GM19240 (cell line): ENCODE data around the gene RIBC2.
"Not testable (repeated sequence)": the region's sequence is repeated elsewhere in the genome, so short reads cannot be mapped to it uniquely, and the experiment has no call there.

Source experiments
- DNase-seq: peaks from one replicate; pipeline ENCODE4 v3.0.0; 2011; ENCODE audit warnings: low spot score; ENCODE audit not compliant: insufficient read length

Gene RIBC2, protein sequence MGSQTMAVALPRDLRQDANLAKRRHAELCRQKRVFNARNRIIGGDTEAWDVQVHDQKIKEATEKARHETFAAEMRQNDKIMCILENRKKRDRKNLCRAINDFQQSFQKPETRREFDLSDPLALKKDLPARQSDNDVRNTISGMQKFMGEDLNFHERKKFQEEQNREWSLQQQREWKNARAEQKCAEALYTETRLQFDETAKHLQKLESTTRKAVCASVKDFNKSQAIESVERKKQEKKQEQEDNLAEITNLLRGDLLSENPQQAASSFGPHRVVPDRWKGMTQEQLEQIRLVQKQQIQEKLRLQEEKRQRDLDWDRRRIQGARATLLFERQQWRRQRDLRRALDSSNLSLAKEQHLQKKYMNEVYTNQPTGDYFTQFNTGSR

DNA sequence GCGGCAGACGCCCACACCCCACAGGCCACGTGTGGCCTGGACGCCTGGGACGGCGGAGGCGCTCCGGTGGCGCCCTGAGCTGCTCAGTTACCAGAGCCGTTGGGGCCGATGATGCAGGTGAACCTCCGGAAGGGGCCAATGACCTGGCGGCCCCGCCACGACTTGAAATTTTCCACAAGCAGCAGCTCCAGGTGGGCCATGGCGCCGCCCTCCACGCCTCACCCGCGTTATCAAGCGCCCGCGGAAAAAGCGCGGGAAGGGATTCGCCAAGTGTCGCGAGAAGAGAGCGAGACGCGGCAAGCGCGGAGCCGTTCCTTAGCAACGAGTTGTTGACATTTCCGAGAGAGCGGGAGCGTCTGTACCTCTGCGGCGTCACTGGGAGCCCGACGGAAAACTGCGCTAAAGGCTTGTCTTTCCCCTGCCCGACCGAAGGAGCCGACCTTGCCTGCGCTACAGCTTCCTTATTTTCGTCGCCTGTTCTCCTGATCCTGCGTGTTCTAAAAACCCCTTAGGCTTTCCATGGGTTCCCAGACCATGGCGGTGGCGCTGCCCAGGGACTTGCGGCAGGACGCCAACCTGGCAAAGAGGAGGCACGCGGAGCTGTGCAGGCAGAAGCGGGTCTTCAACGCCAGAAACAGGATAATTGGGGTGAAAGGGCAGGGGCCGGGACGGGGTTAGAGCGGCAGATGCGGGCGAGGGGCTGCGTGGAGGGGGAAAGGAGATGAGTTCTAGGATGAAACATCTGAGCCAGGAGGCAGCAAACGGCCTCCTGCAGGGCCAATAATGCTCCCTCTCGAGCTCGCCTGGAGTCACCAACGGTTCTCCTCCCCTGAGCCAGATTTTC lies at the start of gene RIBC2, which contains the start of gene SMC1B:
TSS of gene RIBC2 (plus strand) at position 326 of the 844 bp plus-strand sequence. CDS start at position 520, 194 bp downstream.
TSS of gene SMC1B (minus strand) at position 232 of the 844 bp plus-strand sequence. CDS start at position 200, 32 bp downstream.
- DNase-seq = peak; percentile 59

DNA sequence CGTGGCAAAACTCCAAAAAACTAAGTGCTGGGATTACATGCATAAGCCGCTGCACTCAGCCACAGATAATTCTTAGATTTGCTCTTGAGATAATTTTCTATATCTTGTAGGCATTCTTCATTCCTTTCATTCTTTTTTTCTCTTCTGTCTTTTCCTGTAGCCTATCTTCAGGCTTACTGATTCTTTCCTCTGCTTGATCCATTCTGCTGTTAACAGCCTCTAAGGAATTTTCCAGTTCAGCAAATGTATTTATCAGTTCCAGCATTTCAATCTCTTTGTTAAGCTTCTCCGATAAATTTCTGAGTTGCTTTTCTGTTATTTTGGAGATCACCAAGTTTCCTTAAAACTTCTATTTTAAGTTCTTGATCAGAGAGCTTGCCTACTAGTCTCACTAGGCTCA lies 46.8 kb upstream of the RIBC2 start:
- DNase-seq = no peak

DNA sequence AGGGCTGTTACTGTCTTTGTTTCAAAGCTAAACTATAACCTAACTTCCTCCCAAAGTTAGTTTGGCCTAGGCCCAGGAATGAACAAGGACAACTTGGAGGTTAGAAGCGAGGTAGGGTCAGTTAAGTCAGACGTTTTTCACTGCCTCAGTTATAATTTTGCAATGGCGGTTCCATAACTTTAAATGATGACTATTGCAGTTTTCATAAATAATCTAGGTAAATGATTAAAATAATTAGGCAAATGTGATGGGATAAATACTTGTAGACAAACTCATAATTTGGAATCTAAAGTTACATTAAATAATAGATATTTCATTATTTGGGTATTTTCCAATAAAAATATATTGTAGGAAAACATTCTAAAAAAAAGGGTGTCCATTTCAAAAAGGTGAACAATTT lies 39.9 kb upstream of the RIBC2 start:
- not testable (repeated sequence) for DNase-seq

DNA sequence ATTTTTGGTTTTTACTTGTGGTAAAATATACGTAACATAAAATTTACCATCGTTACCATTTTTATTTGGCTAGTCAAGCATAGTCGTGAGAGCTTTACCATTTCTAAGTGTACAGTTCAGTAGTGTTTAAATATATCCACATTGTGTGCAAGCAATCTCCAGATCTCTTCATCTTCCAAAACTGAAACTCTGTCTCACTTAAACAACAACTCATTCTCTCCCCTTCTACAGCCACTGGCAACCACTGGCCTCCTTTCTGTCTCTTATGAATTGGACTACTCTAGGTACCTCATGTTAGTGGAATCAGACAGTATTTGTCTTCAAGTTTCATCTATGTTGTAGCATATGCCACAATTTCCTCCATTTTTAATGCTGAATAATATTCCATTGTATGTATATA lies 37.5 kb upstream of the RIBC2 start:
- no peak for DNase-seq

DNA sequence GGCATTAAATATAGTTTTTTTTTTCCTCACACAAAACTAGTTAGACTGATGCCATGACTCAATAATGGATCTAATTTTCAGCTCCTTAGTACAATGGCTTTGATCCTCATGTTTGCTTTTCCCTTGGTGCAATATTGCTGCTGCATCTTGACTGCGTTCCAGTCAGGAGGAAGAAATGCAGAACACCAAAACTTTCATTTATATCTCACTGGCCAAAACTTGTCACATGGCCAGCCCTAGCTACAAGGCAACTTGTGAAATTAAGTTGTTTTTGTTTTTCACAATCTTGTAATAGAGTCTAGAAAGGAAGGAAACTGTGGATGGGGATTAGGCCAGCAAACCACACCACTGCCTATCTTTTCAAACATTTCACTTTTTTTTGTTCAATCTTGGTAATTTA lies 36.8 kb upstream of the RIBC2 start:
- no peak for DNase-seq

DNA sequence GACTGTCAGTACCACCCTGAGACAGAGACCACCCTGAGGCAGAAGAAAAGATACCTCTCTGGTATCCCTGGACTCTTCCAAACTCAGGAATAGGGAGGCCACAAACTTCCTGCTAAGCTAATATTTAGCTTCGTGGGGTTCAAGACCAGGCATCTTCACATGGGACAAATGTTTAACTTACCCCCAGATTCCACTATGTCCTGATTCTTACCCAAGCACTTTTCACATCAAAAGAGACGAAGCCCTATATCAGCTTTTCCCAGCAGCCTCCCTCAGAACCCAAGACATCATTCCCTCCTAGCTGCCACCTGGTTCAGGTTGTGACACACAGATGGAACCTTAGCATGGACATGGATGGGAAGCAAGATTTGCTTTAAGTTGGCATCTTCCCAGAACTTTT lies 32.1 kb upstream of the RIBC2 start:
- DNase-seq = no peak

DNA sequence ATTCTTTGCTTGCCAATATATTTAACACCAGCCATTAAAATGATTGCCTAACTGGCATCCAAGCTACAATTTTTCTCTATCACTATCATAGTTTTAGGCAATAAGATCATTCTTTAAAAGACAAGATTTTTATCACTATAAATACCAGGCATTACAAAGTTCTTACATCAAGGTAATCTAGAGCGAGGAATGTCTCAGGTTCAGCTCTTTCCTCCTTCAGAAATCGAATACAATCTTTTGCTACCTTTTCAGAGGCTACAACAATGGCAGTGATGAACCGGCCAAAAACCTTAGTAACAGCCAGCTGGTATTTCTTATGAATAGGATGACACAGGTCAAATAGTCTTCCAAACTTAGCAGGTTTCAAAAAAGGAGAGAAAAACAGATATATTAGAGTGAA lies 23.9 kb upstream of the RIBC2 start:
- no peak for DNase-seq

DNA sequence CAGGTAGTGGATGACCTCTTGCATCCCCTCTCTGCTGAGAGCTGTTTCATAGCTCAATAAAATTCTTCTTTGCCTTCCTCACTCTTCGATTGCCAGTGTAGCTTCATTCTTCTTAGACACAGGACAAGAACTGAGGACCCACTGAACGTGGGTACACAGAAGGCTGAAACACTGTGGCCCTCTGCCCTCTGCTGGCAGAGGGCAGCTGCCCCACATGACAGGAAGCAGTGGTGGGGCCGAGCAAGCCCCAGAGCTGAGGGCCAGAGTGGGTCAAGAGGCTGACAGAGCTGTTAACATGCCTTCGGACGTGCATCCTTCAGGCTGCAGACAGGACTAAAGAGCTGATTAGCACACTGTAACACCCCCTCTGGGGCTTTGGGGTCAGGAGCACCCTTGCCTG lies 15.7 kb upstream of the RIBC2 start:
- DNase-seq = no peak

DNA sequence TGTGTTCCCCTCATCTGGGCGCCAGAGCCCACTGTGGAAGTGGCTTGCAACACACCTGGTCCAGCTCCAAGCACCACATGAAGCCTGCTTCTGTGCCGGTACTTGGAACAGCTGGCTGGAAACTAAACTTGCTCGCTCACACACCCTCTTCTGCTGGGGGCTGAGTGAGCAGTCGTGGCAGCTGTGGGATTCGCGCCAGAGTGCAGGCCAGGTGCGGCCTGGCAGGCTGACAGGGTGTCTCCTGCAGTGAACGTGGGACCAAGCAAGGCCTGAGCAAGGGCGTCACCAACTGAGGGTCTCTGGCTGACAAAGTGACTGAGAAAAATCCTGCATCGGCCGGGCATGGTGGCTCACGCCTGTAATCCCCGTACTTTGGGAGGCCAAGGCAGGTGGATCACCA lies 15.3 kb upstream of the RIBC2 start:
- DNase-seq = no peak

DNA sequence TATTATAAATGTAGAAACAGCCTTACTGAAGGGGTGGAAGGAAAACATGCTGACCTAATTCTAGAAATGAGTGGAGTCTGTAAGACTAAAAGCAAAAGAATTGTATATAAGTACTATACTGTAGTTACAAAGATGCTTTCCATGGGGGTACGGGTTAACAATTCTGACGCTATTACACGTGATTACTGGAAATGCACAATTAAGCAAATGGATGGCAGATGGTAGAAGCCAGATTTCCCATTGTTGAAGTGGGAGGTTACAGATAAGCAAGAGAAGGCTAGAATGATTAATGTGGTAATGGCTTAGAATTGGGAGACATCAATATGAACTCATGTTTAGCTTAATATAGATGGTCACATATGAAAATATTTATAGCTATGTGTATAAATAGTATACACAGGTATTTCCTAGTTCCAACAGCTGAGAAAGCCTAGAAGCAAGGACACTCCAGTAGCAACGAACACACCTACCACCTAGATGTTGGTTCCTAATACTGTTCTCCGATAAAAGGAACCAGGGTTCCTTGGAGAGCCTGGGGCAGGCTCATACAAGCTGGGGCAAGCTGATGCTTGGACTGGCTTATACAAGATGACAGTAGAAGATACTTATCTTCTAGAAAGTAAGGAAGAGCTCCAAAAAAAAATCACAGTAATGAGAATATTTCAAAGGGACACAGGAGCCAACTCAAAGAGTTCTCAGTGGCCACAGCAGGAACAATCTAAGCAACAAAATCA lies 13.6 kb upstream of the RIBC2 start:
- no peak for DNase-seq

DNA sequence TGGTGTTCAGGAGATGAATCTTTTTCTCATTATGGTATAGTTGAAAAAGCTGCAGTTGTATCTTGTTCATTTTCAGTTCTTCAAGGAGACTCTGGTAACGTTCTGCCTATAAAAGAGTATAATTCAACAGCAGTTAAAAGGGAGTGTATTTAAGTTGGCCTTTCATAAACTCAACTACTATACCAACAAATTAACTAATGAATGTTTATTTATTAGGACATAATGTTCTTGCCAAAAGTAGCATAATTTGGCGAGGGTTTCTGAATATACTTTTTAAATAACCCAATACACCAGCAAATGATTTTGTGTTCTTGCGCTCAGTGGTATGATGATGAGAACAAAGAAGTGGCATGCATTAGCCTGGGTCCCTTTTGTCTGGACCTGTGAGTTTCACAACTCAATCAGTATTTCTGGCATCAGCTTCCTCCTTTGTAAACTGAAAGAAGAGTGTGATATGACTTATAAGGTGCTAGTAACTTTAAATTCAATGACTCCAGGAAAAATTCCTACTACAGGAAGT lies 11.0 kb upstream of the RIBC2 start:
- DNase-seq = no peak

DNA sequence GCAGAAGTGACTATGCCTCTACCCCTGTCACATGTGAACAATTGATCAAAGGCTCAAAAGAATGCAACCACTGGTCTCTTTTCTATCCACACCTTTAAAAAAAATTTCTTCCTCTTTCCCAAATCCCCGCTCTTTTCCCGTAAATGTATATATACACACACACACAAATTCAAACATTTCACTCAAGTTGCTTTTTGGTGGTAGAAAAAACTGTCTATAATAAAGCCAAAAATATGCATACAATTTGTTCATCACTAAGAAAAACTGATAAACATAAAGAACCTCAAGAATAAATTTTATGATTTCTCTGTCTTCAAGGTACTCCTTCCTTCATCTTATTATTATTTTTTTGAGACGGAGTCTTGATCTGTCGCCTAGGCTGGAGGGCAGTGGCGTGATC lies 5.7 kb upstream of the RIBC2 start:
- no peak for DNase-seq

DNA sequence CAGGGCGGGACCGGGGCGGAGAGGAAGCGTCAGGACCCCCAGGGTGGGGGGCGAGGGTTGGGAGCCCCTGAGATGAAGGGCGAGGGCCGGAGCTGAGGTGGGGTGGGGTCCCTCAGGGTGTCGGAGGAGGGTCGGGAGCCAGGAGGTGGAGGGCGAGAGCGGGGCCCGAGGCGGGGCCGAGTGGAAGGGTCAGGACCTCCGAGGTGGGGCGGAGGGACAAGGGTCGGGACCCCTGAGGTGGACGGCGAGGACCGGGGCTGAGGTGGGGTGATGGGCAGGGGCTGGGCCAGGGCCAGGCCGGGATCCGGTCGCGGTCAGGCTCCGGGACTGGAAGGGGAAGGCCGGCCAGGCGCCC lies 503 bp upstream of the RIBC2 start:
- no peak for DNase-seq

DNA sequence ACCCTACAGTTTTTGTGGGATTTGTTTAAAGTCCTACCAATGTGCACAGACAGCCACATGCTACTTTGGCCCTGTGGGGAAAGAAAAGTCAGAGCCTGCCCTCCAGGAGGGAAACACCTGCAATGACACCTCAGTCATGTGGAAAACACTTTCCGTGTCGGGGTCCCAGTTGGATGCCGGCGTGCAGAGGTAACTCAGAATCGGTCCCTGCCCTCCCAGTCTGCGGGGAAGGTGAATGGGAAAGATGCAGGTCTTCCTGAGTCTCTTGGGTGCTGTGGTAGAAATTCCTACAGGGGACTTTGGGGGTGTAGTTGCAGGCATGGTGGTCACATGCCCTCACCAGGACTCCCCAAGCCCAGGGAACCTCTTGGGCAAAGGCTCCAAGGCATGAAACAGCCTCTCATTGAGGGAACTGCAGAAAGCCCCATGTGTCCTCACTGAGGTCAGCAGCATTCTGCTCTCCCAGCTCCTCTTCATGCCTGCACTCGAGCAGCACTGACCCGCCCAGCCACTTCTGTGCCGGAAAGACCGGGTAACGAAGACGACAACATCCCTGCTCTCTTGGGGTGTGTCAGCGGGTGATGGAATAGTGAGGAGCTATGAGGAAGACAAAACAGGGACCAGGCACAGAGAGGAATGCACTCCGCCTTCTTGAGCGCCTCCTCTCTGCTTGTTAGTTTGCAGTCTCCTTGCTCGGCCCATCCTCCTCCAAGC lies 4.7 kb downstream of the RIBC2 start:
- no peak for DNase-seq

DNA sequence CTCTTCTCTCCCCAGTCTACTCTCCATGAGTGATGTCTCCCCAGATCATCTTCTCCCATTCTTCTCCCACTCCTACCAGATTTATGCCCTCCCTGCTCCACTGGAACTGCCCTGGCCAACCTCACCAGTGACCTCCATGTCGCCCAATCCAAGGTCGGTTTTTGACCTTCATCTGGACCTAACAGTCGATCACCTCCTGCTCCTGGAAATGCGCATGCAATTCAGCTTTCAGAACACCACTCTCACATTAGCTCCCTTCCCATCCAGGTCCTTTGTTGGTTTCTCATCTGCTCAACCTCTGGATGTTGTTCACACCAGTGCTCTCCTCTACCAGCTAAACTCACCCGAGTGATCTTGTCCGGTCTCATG lies 5.3 kb downstream of the RIBC2 start:
- no peak for DNase-seq

DNA sequence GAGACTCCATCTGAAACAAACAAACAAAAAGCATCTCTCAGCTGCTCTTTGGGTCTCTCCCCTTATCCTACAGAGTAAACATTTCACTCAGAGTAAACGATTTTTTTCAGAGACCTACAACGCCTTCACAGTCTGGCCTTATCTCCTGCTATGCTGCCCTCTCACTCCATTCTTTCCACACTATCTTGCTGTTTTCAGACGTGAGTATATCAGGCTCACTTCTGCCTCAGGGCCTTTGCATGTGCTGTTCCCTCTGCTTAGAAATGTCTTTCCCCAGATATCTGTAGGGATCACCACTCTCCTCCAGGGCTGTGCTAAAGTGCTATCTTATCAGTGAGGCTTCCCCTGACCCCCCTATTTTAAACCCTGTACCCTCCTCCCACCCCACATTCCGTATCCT lies 6.5 kb downstream of the RIBC2 start:
- no peak for DNase-seq

DNA sequence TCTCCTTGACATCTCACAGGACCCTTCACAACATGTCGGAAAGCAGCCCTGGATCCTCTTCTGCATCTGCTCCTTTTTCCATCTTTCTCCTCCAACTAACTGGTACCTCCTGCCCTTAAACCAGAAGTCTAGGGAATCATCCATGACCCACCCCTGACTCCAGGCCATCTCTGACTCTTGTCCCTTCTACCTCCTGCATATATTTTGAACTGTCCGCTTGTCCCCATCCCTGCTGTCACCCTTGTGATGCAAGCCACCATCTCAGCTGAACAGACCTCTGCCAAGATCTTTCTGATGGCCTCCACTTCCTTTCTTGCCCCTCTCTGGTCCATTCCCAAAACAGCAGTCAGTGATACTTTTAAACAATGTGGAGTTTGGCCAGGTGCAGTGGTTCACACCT lies 7.0 kb downstream of the RIBC2 start:
- DNase-seq = no peak

DNA sequence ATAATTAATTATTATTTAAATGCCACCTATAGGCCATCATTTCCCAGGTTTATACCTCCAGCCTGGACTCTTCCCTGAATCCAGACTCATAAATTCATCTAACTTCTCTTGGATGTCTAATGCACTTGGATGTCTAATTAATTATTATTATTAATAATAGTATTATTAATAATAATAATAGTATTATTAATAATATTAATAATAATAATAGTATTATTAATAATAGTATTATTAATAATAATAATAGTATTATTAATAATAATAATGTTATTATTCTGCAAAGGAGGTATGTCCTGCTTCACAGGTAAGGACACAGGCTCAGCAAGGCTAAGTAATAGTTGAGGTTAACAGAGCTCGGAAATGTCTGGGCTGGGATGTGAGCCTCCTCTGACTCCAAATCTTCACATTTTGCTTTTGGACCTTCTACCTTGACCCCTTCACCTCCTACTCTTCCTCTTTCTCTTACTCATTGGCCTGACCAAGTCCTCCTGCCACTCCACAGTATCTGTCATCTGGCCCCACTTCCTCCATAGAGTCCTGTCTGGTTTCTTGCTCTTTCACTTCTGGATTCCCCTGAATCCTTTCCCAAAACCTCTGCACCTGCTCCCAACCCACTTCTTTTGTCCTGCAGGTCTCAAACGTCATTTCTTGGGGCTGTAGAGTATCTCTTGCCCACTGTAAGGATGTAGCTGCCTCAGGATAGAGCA lies 8.0 kb downstream of the RIBC2 start:
- no peak for DNase-seq

DNA sequence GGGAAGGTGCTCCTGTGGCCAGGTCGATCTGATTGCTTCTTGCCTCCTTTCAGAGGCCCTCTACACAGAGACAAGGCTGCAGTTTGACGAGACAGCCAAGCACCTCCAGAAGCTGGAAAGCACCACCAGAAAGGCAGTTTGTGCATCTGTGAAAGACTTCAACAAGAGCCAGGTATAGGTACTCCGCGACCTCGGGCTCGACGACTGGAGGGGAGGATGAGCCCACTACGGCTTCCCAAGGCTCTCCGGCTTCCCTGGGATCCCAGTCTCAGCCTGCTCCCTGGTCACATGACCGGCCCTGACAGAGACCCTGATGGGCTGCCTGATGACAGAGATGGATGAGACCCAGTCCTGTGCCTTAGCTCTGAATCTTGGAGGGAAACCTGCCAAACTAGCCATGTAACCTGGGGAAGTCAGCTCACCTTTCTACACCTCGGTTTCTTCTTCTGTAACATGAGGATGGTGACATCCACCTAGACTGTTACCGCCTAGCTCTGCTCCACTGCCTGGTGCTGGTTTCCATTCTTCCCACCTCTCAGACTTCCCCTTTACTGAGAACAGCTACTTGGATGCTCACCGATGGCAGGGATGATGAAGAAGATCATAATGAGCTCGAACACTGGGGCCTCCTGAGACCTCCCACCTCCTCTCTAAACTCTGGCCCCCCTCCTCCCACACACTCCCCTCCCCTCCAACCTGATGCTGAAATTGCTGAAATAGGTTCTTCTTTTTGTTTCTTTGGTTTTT lies 8.9 kb downstream of the RIBC2 start:
- DNase-seq = no peak

DNA sequence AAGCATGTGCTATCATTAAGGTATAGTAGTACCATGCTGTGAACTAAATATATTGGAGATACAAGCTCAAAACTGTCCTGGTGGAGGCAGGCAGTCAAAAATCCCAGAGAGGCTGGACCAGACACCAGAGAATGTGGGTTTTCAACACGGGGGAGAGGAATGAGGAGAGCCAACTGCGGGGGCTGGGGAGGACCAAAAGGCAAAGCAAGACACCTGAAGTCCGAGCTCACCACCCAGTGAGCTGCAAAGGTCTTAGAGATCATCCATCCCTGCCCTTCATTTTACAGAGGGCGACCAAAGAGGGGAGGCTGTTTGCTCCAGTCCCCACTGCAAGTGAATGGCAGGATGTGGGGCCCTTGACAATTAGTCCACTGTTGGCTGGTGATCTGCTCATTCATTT lies 10.0 kb downstream of the RIBC2 start:
- no peak for DNase-seq
